WTC11 (cell line): ENCODE data around the gene GOLPH3. TPM values are rescaled to one million over a fixed set of nuclear protein-coding genes. Genes with fewer than 3 reads are reported as not detected.
"Not testable (repeated sequence)": the region's sequence is repeated elsewhere in the genome, so short reads cannot be mapped to it uniquely, and the experiment has no call there.

Source experiments
- ATAC-seq: fragments of 200-7000 bp; cut with Tn5 transposase; 2 replicates; pipeline ENCODE4 v1.10.0; 2021; ENCODE audit warnings: mild to moderate bottlenecking, moderate library complexity
- CTCF ChIA-PET: fragments of 300-600 bp; sonication (Branson Sonifier 250); formaldehyde crosslinking; loops from one replicate; lab custom pipeline; 2021; ENCODE audit warnings: antibody characterized with exemption; lab: Charles Lee
- POLR2A ChIA-PET: fragments of 350-600 bp; sonication (Branson Sonifier 250); formaldehyde crosslinking; loops from one replicate; lab custom pipeline; 2021; ENCODE audit warnings: antibody characterized with exemption; lab: Charles Lee
- DNase-seq: peaks from one replicate; pipeline ENCODE4 v3.0.0; 2021; ENCODE audit warnings: low spot score
- H3K27ac Mint-ChIP-seq: 2 replicates; pipeline ENCODE4 v1.8.0; 2021; ENCODE audit warnings: mixed read lengths
- H3K27me3 Mint-ChIP-seq: 2 replicates; pipeline ENCODE4 v1.8.0; 2021; ENCODE audit warnings: low read depth, mild to moderate bottlenecking, moderate library complexity, mixed read lengths
- H3K36me3 Mint-ChIP-seq: 2 replicates; pipeline ENCODE4 v1.8.0; 2021; ENCODE audit warnings: mixed read lengths
- H3K4me1 Mint-ChIP-seq: 2 replicates; pipeline ENCODE4 v1.8.0; 2022; ENCODE audit warnings: mixed read lengths
- H3K4me3 Mint-ChIP-seq: 2 replicates; pipeline ENCODE4 v1.8.0; 2021; ENCODE audit warnings: mild to moderate bottlenecking, moderate library complexity, mixed read lengths
- H3K9me3 Mint-ChIP-seq: 2 replicates; pipeline ENCODE4 v1.8.0; 2021; ENCODE audit warnings: mixed read lengths
- CREB1 ChIP-seq: sonication (generic); formaldehyde crosslinking; IDR thresholded peaks from 2 replicates; pipeline ENCODE4 v1.8.0; 2023; ENCODE audit warnings: mild to moderate bottlenecking, missing genetic modification reagents
- EMX1 ChIP-seq: fragments of 250-450 bp; sonication (Bioruptor Pico); IDR thresholded peaks from 2 replicates; pipeline ENCODE4 v1.8.0; 2021; ENCODE audit warnings: mild to moderate bottlenecking
- MLX ChIP-seq: sonication (generic); formaldehyde crosslinking; IDR thresholded peaks from 2 replicates; pipeline ENCODE4 v1.8.1; 2023; ENCODE audit warnings: mild to moderate bottlenecking, missing genetic modification reagents, moderate library complexity
- MYBL2 ChIP-seq: sonication (generic); formaldehyde crosslinking; IDR thresholded peaks from 2 replicates; pipeline ENCODE4 v1.8.1; 2023; ENCODE audit warnings: mild to moderate bottlenecking, moderate library complexity, missing genetic modification reagents
- NR1H2 ChIP-seq: sonication (generic); formaldehyde crosslinking; IDR thresholded peaks from 2 replicates; pipeline ENCODE4 v1.9.0; 2021; ENCODE audit warnings: mild to moderate bottlenecking, moderate library complexity, missing genetic modification reagents
- PRRX2 ChIP-seq: fragments of 250-450 bp; sonication (Bioruptor Pico); IDR thresholded peaks from 2 replicates; pipeline ENCODE4 v1.8.0; 2021; ENCODE audit warnings: mild to moderate bottlenecking
- RELA ChIP-seq: sonication (generic); formaldehyde crosslinking; IDR thresholded peaks from 2 replicates; pipeline ENCODE4 v1.8.1; 2022; ENCODE audit warnings: missing genetic modification reagents, mild to moderate bottlenecking, borderline replicate concordance
- SMAD3 ChIP-seq: sonication (generic); formaldehyde crosslinking; IDR thresholded peaks from 2 replicates; pipeline ENCODE4 v1.8.0; 2022; ENCODE audit warnings: missing genetic modification reagents, mild to moderate bottlenecking, borderline replicate concordance
- ZNF532 ChIP-seq: fragments of 250-450 bp; sonication (Bioruptor Pico); IDR thresholded peaks from 2 replicates; pipeline ENCODE4 v1.9.0; 2021; ENCODE audit warnings: mild to moderate bottlenecking, borderline replicate concordance
- total RNA-seq: library from RNA; stranded (reverse); gene quantifications from 3 replicates; pipeline ENCODE4 v1.2.3, GENCODE V29; 2021
- TF ChIP-seq, protein P1 (sequence below): fragments of 250-450 bp; sonication (Bioruptor Pico); IDR thresholded peaks from 2 replicates; pipeline ENCODE4 v1.8.0; 2021; ENCODE audit warnings: mild to moderate bottlenecking
- TF ChIP-seq, protein P2 (sequence below): sonication (generic); formaldehyde crosslinking; IDR thresholded peaks from 2 replicates; pipeline ENCODE4 v1.8.1; 2022; ENCODE audit warnings: low read depth, mild to moderate bottlenecking, moderate library complexity, missing genetic modification reagents, borderline replicate concordance
- TF ChIP-seq, protein P3 (sequence below): sonication (generic); formaldehyde crosslinking; IDR thresholded peaks from 2 replicates; pipeline ENCODE4 v1.8.1; 2022; ENCODE audit warnings: mild to moderate bottlenecking, missing genetic modification reagents, moderate library complexity, borderline replicate concordance
- TF ChIP-seq, protein P4 (sequence below): fragments of 250-450 bp; sonication (Bioruptor Pico); IDR thresholded peaks from 2 replicates; pipeline ENCODE4 v1.9.0; 2021; ENCODE audit warnings: mild to moderate bottlenecking

Gene GOLPH3
- total RNA-seq, 1 experiment from 2014 or later = 101 TPM

DNA sequence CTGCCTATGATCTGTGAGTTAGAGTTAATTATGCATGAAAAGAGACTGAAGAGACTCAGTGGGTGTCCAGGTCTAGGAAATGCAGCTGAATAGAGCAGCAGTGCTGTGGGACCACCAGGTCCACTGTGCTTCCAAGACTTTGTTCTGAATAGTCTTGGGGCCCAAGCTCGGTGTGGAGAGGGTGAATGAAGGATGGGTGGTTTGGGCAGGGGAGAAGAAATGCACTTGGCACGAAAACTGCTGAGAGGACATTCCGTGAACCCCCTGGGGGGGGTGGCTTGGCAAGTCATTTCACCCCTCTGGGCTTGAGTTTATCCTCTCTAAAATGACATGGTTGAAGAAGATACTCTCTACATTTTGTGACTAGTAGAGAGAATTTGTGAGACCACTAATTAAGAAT lies 36.0 kb upstream of the GOLPH3 start (continued):
- no peak for TF ChIP-seq MLX (CRISPR knock-in tag)
- TF ChIP-seq, protein P1, sequence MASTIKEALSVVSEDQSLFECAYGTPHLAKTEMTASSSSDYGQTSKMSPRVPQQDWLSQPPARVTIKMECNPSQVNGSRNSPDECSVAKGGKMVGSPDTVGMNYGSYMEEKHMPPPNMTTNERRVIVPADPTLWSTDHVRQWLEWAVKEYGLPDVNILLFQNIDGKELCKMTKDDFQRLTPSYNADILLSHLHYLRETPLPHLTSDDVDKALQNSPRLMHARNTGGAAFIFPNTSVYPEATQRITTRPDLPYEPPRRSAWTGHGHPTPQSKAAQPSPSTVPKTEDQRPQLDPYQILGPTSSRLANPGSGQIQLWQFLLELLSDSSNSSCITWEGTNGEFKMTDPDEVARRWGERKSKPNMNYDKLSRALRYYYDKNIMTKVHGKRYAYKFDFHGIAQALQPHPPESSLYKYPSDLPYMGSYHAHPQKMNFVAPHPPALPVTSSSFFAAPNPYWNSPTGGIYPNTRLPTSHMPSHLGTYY = no peak
- TF ChIP-seq, protein P2, sequence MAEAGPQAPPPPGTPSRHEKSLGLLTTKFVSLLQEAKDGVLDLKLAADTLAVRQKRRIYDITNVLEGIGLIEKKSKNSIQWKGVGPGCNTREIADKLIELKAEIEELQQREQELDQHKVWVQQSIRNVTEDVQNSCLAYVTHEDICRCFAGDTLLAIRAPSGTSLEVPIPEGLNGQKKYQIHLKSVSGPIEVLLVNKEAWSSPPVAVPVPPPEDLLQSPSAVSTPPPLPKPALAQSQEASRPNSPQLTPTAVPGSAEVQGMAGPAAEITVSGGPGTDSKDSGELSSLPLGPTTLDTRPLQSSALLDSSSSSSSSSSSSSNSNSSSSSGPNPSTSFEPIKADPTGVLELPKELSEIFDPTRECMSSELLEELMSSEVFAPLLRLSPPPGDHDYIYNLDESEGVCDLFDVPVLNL = no peak

GRCh38 chr5:32208837-32209236 lies 34.7 kb upstream of the GOLPH3 start:
- H3K27me3 Mint-ChIP-seq, H3K4me3 Mint-ChIP-seq, DNase-seq, ATAC-seq, POLR2A ChIA-PET, H3K27ac Mint-ChIP-seq, CTCF ChIA-PET: not testable (repeated sequence)
- peaks cover 17% of the 10 kb centered on the region for H3K9me3 Mint-ChIP-seq
- peaks cover 15% of the 10 kb centered on the region for H3K36me3 Mint-ChIP-seq
- peaks cover 10% of the 10 kb centered on the region for H3K4me1 Mint-ChIP-seq

GRCh38 chr5:32207355-32207634 lies 33.2 kb upstream of the GOLPH3 start:
- Mint-ChIP-seq H3K36me3 (peaks cover 15% of the 10 kb centered on the region), H3K27ac (no peak overlapping the region), H3K4me3 (no peak overlapping the region)
- TF ChIP-seq, protein P3, sequence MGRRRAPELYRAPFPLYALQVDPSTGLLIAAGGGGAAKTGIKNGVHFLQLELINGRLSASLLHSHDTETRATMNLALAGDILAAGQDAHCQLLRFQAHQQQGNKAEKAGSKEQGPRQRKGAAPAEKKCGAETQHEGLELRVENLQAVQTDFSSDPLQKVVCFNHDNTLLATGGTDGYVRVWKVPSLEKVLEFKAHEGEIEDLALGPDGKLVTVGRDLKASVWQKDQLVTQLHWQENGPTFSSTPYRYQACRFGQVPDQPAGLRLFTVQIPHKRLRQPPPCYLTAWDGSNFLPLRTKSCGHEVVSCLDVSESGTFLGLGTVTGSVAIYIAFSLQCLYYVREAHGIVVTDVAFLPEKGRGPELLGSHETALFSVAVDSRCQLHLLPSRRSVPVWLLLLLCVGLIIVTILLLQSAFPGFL (CRISPR knock-in tag) = no peak
- TF ChIP-seq, all 79 proteins: peak for 0
- H3K27me3 Mint-ChIP-seq = no peaks in the 10 kb centered on the region; the same call in 1 of the 2 replicates
- H3K4me1 Mint-ChIP-seq = peaks cover 10% of the 10 kb centered on the region
- H3K9me3 Mint-ChIP-seq = peaks cover 17% of the 10 kb centered on the region
- DNase-seq (no peak), ATAC-seq (no peak)
- CTCF ChIA-PET = no interaction called here
- POLR2A ChIA-PET = no interaction called here

GRCh38 chr5:32206509-32207354 lies 32.6 kb upstream of the GOLPH3 start:
- Mint-ChIP-seq H3K9me3 (peaks cover 17% of the 10 kb centered on the region), H3K36me3 (peaks cover 15% of the 10 kb centered on the region), H3K27ac (no peak overlapping the region), H3K4me3 (no peak overlapping the region), H3K27me3 (no peaks in the 10 kb centered on the region; the same call in 1 of the 2 replicates), H3K4me1 (peaks cover 10% of the 10 kb centered on the region)
- POLR2A ChIA-PET = no interaction called here
- DNase-seq = no peak
- CTCF ChIA-PET = no interaction called here
- no peak for ATAC-seq
- TF ChIP-seq, protein P2 = no peak
- no peak for TF ChIP-seq CREB1
- TF ChIP-seq EMX1 (CRISPR knock-in tag) = no peak
- TF ChIP-seq RELA = no peak
- no peak for TF ChIP-seq MYBL2 (CRISPR knock-in tag)
- no peak for TF ChIP-seq MLX (CRISPR knock-in tag)
- no peak for TF ChIP-seq PRRX2 (CRISPR knock-in tag)
- TF ChIP-seq SMAD3 (CRISPR knock-in tag) = no peak
- no peak for TF ChIP-seq NR1H2 (CRISPR knock-in tag)
- TF ChIP-seq ZNF532 (CRISPR knock-in tag) = no peak
- TF ChIP-seq, protein P4, sequence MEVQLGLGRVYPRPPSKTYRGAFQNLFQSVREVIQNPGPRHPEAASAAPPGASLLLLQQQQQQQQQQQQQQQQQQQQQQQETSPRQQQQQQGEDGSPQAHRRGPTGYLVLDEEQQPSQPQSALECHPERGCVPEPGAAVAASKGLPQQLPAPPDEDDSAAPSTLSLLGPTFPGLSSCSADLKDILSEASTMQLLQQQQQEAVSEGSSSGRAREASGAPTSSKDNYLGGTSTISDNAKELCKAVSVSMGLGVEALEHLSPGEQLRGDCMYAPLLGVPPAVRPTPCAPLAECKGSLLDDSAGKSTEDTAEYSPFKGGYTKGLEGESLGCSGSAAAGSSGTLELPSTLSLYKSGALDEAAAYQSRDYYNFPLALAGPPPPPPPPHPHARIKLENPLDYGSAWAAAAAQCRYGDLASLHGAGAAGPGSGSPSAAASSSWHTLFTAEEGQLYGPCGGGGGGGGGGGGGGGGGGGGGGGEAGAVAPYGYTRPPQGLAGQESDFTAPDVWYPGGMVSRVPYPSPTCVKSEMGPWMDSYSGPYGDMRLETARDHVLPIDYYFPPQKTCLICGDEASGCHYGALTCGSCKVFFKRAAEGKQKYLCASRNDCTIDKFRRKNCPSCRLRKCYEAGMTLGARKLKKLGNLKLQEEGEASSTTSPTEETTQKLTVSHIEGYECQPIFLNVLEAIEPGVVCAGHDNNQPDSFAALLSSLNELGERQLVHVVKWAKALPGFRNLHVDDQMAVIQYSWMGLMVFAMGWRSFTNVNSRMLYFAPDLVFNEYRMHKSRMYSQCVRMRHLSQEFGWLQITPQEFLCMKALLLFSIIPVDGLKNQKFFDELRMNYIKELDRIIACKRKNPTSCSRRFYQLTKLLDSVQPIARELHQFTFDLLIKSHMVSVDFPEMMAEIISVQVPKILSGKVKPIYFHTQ (CRISPR knock-in tag) = no peak
